GM06990 (cell line): ENCODE measurements around the gene INPPL1.
"Not testable (repeated sequence)": the region's sequence is repeated elsewhere in the genome, so short reads cannot be mapped to it uniquely, and the experiment has no call there.

Experiments used
- DNase-seq: peaks from one replicate; pipeline ENCODE4 v3.0.0-alpha.2; 2011; ENCODE audit not compliant: insufficient read length; ENCODE audit errors: extremely low read depth
- H3K27me3 ChIP-seq: replicated peaks from 2 replicates; pipeline ENCODE4 v1.6.0; 2011; ENCODE audit warnings: low read length; ENCODE audit not compliant: control insufficient read depth, insufficient read depth
- H3K36me3 ChIP-seq: 2 replicates; pipeline ENCODE4 v1.5.1; 2011; ENCODE audit warnings: low read length; ENCODE audit not compliant: control insufficient read depth, insufficient read depth
- H3K4me3 ChIP-seq: replicated peaks from 2 replicates; pipeline ENCODE4 v1.5.1; 2011; ENCODE audit warnings: low read depth, mild to moderate bottlenecking, control low read depth, low read length
- CTCF ChIP-seq: IDR thresholded peaks from 2 replicates; pipeline ENCODE4 v1.5.1; 2011; ENCODE audit warnings: low read length, control low read depth, mild to moderate bottlenecking, inconsistent platforms; ENCODE audit not compliant: insufficient read depth, poor library complexity, severe bottlenecking

Gene INPPL1

DNA sequence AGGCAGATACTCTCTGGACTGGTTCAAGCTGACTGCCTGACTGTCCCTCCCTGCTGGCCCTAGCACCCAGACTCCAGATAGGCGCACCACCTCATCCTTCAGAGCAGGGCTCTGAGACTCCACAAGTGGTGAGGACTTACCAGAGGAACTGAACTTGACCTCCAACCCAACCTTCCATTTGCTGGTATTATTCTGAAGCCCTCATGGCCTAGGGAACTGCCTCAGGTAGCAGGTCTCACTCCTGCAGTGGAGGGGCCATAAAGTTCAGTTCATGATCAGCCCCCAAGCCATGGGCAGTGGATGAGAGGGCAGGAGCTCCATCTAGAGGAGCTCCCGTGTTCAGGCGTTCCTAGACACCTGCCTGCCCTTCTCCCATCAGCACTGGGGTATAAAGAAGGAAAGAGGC lies 43.0 kb upstream of the INPPL1 start:
- TF ChIP-seq CTCF, result peak; percentile 11
- not testable (repeated sequence) for H3K4me3 ChIP-seq, DNase-seq, H3K36me3 ChIP-seq, H3K27me3 ChIP-seq

DNA sequence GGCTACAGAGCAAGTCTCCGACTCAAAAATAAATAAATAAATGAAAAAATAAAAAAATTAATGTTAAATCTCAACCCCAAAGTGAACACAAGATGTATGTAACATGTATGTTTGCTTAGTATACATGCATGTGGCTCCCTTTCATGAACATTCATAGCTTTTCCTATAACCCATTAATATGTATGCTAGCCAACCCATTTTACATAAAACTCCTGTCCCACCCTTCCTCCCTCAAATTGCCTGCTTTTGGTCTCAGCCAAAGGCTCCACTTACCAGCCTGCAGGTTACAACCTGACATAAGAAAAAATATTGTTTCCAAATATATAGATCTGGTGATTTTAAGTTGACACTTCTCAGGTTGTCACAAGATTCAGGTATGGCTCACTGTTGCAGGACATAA lies 36.3 kb upstream of the INPPL1 start:
- Histone ChIP-seq H3K36me3 (no peaks in the 10 kb centered on the region), H3K4me3 (no peak overlapping the region), H3K27me3 (no peaks in the 10 kb centered on the region)
- TF ChIP-seq CTCF, result no peak
- DNase-seq, result no peak

- no peak for TF ChIP-seq CTCF
- Histone ChIP-seq H3K36me3 (no peaks in the 10 kb centered on the region), H3K27me3 (no peaks in the 10 kb centered on the region), H3K4me3 (no peak overlapping the region)
- no peak for DNase-seq
These were observed 34.9 kb upstream of the INPPL1 start for GRCh38 chr11:72189455-72190250.

DNA sequence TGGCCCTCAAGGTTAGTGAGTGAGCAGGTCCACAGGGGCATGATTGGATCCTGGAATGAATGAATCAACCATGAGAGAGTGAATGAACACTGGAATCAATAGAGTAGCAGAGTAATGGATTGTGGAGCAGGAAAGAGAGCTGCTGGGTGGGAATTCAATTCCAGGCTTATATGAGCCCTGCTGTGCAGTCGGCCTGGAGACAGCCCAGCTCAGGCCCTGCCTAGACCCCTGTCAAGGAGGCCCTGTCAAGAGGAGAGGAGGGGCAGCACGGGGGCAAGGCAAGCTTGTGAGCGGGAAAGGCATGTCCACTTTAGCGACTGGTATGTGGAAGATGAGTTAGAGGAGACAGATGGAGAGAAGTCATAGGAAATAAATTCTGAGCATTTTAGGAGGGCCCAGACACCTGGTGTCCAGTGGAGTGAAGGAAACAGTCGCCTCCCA lies 33.9 kb upstream of the INPPL1 start:
- TF ChIP-seq CTCF, result no peak
- no peak for DNase-seq
- Histone ChIP-seq H3K36me3 (no peaks in the 10 kb centered on the region), H3K27me3 (peaks cover under 1% of the 10 kb centered on the region), H3K4me3 (no peak overlapping the region)

DNA sequence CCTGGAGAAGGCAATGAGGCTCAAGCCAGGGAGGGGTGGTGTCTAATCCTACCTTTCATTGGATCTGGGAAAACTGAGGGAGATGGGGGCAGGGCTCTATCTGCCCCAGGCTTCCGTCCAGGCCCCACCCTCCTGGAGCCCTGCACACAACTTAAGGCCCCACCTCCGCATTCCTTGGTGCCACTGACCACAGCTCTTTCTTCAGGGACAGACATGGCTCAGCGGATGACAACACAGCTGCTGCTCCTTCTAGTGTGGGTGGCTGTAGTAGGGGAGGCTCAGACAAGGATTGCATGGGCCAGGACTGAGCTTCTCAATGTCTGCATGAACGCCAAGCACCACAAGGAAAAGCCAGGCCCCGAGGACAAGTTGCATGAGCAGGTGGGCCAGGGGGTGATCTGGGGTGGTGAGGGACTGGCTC lies 32.6 kb upstream of the INPPL1 start, which contains the start of gene FOLR1:
FOLR1 (plus strand) TSS at position 180 of the 421 bp plus-strand sequence; CDS start at position 214, 34 bp downstream.
- no peaks in the 10 kb centered on the region for H3K36me3 ChIP-seq
- no peak for TF ChIP-seq CTCF
- H3K27me3 ChIP-seq, result peaks cover 1% of the 10 kb centered on the region
- no peak for DNase-seq
- no peak within 1 kb of the TSS for H3K4me3 ChIP-seq
